GM18517 (cell line): ENCODE measurements around the gene COL23A1.

Source experiments
- ATAC-seq: cut with Tn5 transposase; IDR thresholded peaks from one replicate; pipeline ENCODE4 v1.9.1; 2021; ENCODE audit warnings: mild to moderate bottlenecking, moderate library complexity; ENCODE audit not compliant: unreplicated experiment

The COL23A1 gene

GRCh38 chr5:178368716-178369300 lies 221.4 kb downstream of the COL23A1 start:
- no peak for ATAC-seq

- ATAC-seq: no peak
These were observed 221.9 kb downstream of the COL23A1 start for GRCh38 chr5:178368274-178368673.

GRCh38 chr5:178367736-178368120 lies 222.5 kb downstream of the COL23A1 start:
- no peak for ATAC-seq

GRCh38 chr5:178366998-178367735 lies 223.0 kb downstream of the COL23A1 start:
- ATAC-seq: no peak

- no peak for ATAC-seq
These were observed 224.4 kb downstream of the COL23A1 start for GRCh38 chr5:178365501-178366440.

- no peak for ATAC-seq
These were observed 225.9 kb downstream of the COL23A1 start for GRCh38 chr5:178364326-178364675.

GRCh38 chr5:178363501-178364325 lies 226.5 kb downstream of the COL23A1 start:
- ATAC-seq: no peak

- no peak for ATAC-seq
These were observed 228.3 kb downstream of the COL23A1 start for GRCh38 chr5:178361657-178362445.

- ATAC-seq: no peak
These were observed 229.3 kb downstream of the COL23A1 start for GRCh38 chr5:178360926-178361235.

- no peak for ATAC-seq
These were observed 229.8 kb downstream of the COL23A1 start for GRCh38 chr5:178360222-178360925.

- ATAC-seq: no peak
These were observed 230.5 kb downstream of the COL23A1 start for GRCh38 chr5:178359738-178360137.

GRCh38 chr5:178357678-178358077 lies 232.5 kb downstream of the COL23A1 start:
- no peak for ATAC-seq

GRCh38 chr5:178357121-178357521 lies 233.1 kb downstream of the COL23A1 start:
- ATAC-seq: no peak

GRCh38 chr5:178356431-178356872 lies 233.7 kb downstream of the COL23A1 start:
- no peak for ATAC-seq

GRCh38 chr5:178355671-178356070 lies 234.5 kb downstream of the COL23A1 start:
- ATAC-seq: no peak

- no peak for ATAC-seq
These were observed 236.7 kb downstream of the COL23A1 start for GRCh38 chr5:178353461-178353860.

GRCh38 chr5:178352035-178352349 lies 238.2 kb downstream of the COL23A1 start:
- no peak for ATAC-seq

- ATAC-seq: no peak
These were observed 238.8 kb downstream of the COL23A1 start for GRCh38 chr5:178351221-178352034.
